Osteocyte (in vitro differentiated cells): ENCODE measurements around the gene CACFD1. TPM values are rescaled to one million over a fixed set of nuclear protein-coding genes. Genes with fewer than 3 reads are reported as not detected.
A peak's percentile ranks its signal among the peaks of the same experiment; 100 is the strongest.

Experiments
- DNase-seq: peaks from one replicate; pipeline ENCODE4 v3.0.0; 2021; ENCODE audit warnings: mixed read lengths; ENCODE audit not compliant: unreplicated experiment; ENCODE audit errors: extremely low spot score
- H3K27ac Mint-ChIP-seq: one replicate; pipeline ENCODE4 v1.8.0; 2021; ENCODE audit warnings: mild to moderate bottlenecking, mixed read lengths; ENCODE audit not compliant: unreplicated experiment
- H3K27me3 Mint-ChIP-seq: one replicate; pipeline ENCODE4 v1.8.0; 2021; ENCODE audit warnings: mixed read lengths; ENCODE audit not compliant: unreplicated experiment
- H3K36me3 Mint-ChIP-seq: one replicate; pipeline ENCODE4 v1.8.0; 2021; ENCODE audit warnings: mixed read lengths; ENCODE audit not compliant: unreplicated experiment
- H3K4me1 Mint-ChIP-seq: one replicate; pipeline ENCODE4 v1.8.0; 2021; ENCODE audit warnings: mixed read lengths; ENCODE audit not compliant: unreplicated experiment
- H3K4me3 Mint-ChIP-seq: one replicate; pipeline ENCODE4 v1.8.0; 2021; ENCODE audit warnings: mild to moderate bottlenecking, moderate library complexity, mixed read lengths; ENCODE audit not compliant: unreplicated experiment
- H3K9me3 Mint-ChIP-seq: one replicate; pipeline ENCODE4 v1.8.0; 2021; ENCODE audit warnings: mixed read lengths; ENCODE audit not compliant: unreplicated experiment
- total RNA-seq: library from RNA; stranded (reverse); gene quantifications from 2 replicates; pipeline ENCODE4 v1.2.1, GENCODE V29; 2021
- TF ChIP-seq, protein P1 (sequence below): fragments of 200-600 bp; sonication (generic); IDR thresholded peaks from 2 replicates; pipeline ENCODE4 v1.5.0; 2021; ENCODE audit warnings: antibody characterized with exemption, mild to moderate bottlenecking, moderate library complexity

CACFD1 gene
- total RNA-seq, 1 donor from 2014 or later: 29.3 TPM

DNA sequence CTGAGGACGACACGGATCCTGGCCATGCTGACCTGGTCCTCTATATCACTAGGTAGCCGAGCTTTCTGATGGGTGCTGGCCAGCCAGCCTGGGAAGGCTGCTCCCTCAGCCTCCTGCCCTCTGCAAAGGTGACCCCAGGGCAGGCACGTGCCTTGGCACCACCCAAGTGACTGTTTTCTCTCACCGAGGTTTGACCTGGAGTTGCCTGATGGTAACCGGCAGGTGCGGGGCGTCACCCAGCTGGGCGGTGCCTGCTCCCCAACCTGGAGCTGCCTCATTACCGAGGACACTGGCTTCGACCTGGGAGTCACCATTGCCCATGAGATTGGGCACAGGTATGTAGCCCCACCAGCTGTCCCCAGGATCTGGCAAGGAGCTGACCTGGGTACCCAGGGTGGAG is 33.8 kb upstream of the CACFD1 start:
- Mint-ChIP-seq H3K27me3 (peaks cover 15% of the 10 kb centered on the region), H3K4me1 (peaks cover 3% of the 10 kb centered on the region), H3K4me3 (no peak overlapping the region), H3K9me3 (no peaks in the 10 kb centered on the region), H3K36me3 (peaks cover 5% of the 10 kb centered on the region), H3K27ac (no peak overlapping the region)
- TF ChIP-seq, protein P1, sequence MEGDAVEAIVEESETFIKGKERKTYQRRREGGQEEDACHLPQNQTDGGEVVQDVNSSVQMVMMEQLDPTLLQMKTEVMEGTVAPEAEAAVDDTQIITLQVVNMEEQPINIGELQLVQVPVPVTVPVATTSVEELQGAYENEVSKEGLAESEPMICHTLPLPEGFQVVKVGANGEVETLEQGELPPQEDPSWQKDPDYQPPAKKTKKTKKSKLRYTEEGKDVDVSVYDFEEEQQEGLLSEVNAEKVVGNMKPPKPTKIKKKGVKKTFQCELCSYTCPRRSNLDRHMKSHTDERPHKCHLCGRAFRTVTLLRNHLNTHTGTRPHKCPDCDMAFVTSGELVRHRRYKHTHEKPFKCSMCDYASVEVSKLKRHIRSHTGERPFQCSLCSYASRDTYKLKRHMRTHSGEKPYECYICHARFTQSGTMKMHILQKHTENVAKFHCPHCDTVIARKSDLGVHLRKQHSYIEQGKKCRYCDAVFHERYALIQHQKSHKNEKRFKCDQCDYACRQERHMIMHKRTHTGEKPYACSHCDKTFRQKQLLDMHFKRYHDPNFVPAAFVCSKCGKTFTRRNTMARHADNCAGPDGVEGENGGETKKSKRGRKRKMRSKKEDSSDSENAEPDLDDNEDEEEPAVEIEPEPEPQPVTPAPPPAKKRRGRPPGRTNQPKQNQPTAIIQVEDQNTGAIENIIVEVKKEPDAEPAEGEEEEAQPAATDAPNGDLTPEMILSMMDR: no peak
- DNase-seq: no peak

GRCh38 chr9:133427658-133428348 is 32.0 kb upstream of the CACFD1 start:
- Mint-ChIP-seq H3K4me3 (peak overlapping the region; percentile 39), H3K4me1 (peaks cover 3% of the 10 kb centered on the region), H3K27me3 (peaks cover 15% of the 10 kb centered on the region), H3K9me3 (no peaks in the 10 kb centered on the region), H3K36me3 (peaks cover 5% of the 10 kb centered on the region), H3K27ac (no peak overlapping the region)
- TF ChIP-seq, protein P1: no peak
- DNase-seq: no peak

- Mint-ChIP-seq H3K9me3 (no peaks in the 10 kb centered on the region), H3K27ac (no peak overlapping the region), H3K4me3 (no peak overlapping the region), H3K27me3 (peaks cover 15% of the 10 kb centered on the region), H3K36me3 (peaks cover 5% of the 10 kb centered on the region), H3K4me1 (peaks cover 3% of the 10 kb centered on the region)
- TF ChIP-seq, protein P1: no peak
- no peak for DNase-seq
Observed at GRCh38 chr9:133428617-133429101, 31.1 kb upstream of the CACFD1 start.

GRCh38 chr9:133429214-133429613 is 30.6 kb upstream of the CACFD1 start:
- TF ChIP-seq, protein P1: no peak
- no peak for DNase-seq
- peaks cover 15% of the 10 kb centered on the region for H3K27me3 Mint-ChIP-seq
- H3K27ac Mint-ChIP-seq: no peak overlapping the region
- H3K4me3 Mint-ChIP-seq: no peak overlapping the region
- H3K4me1 Mint-ChIP-seq: peaks cover 3% of the 10 kb centered on the region
- peaks cover 5% of the 10 kb centered on the region for H3K36me3 Mint-ChIP-seq
- no peaks in the 10 kb centered on the region for H3K9me3 Mint-ChIP-seq

GRCh38 chr9:133429641-133430161 is 30.1 kb upstream of the CACFD1 start:
- Mint-ChIP-seq H3K36me3 (peaks cover 5% of the 10 kb centered on the region), H3K4me1 (peaks cover 3% of the 10 kb centered on the region), H3K27ac (no peak overlapping the region), H3K27me3 (peaks cover 15% of the 10 kb centered on the region), H3K9me3 (no peaks in the 10 kb centered on the region), H3K4me3 (no peak overlapping the region)
- TF ChIP-seq, protein P1: peak; percentile 46
- no peak for DNase-seq
